Adrenal gland (tissue), 5 donors: Measurements from ENCODE around the gene ZNF397.

Source experiments
- POLR2A ChIP-seq, 2 donors: fragments of 450-650 bp; IDR thresholded peaks; one replicate each; pipeline ENCODE4 v1.6.1; 2017; ENCODE audit warnings: antibody characterized with exemption in 2 of 2, mild to moderate bottlenecking in 2 of 2, moderate library complexity in 1 of 2
- TF ChIP-seq, protein P1 (sequence below), 6 experiments: fragments of 450-650 bp in 4 of 6; fragments of 200-600 bp in 2 of 6; sonication (generic) in 1 of 6; IDR thresholded peaks; 1 replicate in 5 of 6; 2 replicates in 1 of 6; pipeline versions ENCODE4 v1.5.1 to v1.8.0; 2016 to 2021; ENCODE audit warnings: antibody characterized with exemption in 6 of 6, mild to moderate bottlenecking in 2 of 6, moderate library complexity in 1 of 6
- donor health status: DM: no; HTN: no; CAD: no.

DNA sequence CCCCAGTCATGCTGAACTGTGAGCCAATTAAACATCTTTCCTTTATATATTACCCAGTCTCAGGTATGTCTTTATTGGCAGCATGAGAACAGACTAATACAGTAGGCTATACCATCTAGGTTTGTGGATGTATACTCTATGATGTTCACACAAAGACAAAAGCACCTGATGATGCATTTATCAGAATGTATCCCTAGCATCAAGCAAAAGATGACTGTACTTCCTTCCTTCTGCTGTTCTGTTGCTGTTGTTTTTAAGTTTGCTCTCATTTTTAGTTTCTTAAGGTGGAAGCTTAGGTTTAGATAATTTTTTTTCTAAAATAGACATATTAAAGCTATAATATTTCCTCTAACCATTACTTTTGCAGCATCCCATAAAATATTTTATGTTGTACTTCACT, 36.8 kb downstream of the ZNF397 start:
- TF ChIP-seq POLR2A (IDR thresholded peaks at IDR 0.05), result no peak
- TF ChIP-seq, protein P1, sequence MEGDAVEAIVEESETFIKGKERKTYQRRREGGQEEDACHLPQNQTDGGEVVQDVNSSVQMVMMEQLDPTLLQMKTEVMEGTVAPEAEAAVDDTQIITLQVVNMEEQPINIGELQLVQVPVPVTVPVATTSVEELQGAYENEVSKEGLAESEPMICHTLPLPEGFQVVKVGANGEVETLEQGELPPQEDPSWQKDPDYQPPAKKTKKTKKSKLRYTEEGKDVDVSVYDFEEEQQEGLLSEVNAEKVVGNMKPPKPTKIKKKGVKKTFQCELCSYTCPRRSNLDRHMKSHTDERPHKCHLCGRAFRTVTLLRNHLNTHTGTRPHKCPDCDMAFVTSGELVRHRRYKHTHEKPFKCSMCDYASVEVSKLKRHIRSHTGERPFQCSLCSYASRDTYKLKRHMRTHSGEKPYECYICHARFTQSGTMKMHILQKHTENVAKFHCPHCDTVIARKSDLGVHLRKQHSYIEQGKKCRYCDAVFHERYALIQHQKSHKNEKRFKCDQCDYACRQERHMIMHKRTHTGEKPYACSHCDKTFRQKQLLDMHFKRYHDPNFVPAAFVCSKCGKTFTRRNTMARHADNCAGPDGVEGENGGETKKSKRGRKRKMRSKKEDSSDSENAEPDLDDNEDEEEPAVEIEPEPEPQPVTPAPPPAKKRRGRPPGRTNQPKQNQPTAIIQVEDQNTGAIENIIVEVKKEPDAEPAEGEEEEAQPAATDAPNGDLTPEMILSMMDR (IDR thresholded peaks at IDR 0.05), result no peak
